Stimulated activated CD8-positive, alpha-beta memory T cell treated with anti-CD3 and anti-CD28 coated beads, Interleukin-2, amount 100 ng/mL, for 1 hour (primary cell): ENCODE measurements around the gene BCKDK.

Experiments
- DNase-seq, 2 donors: peaks; one replicate each; pipeline ENCODE4 v3.0.0-alpha.2; 2020; ENCODE audit warnings: low read depth in 2 of 2

The BCKDK gene

GRCh38 chr16:31080035-31080629 is 28.1 kb upstream of the BCKDK start:
- DNase-seq: no peak

GRCh38 chr16:31080756-31081419 is 27.3 kb upstream of the BCKDK start:
- DNase-seq: no peak

GRCh38 chr16:31081428-31082351 is 26.5 kb upstream of the BCKDK start:
- DNase-seq: no peak

- DNase-seq: no peak
Observed at GRCh38 chr16:31082368-31083045, 25.7 kb upstream of the BCKDK start.

- DNase-seq: no peak
Observed at GRCh38 chr16:31083081-31083480, 25.1 kb upstream of the BCKDK start.

- no peak for DNase-seq
Observed at GRCh38 chr16:31083556-31083955, 24.6 kb upstream of the BCKDK start.

- DNase-seq: no peak
Observed at GRCh38 chr16:31083981-31084380, 24.2 kb upstream of the BCKDK start.

GRCh38 chr16:31084584-31085302 is 23.4 kb upstream of the BCKDK start:
- DNase-seq: no peak

- DNase-seq: no peak
Observed at GRCh38 chr16:31085411-31085810, 22.8 kb upstream of the BCKDK start.

- DNase-seq: no peak
Observed at GRCh38 chr16:31085873-31086628, 22.1 kb upstream of the BCKDK start.

- no peak for DNase-seq
Observed at GRCh38 chr16:31086629-31086906, 21.6 kb upstream of the BCKDK start.

- no peak for DNase-seq
Observed at GRCh38 chr16:31087481-31087880, 20.7 kb upstream of the BCKDK start.

GRCh38 chr16:31087971-31088370 is 20.2 kb upstream of the BCKDK start:
- no peak for DNase-seq

- DNase-seq: no peak
Observed at GRCh38 chr16:31088459-31089183, 19.6 kb upstream of the BCKDK start, which contains the start of gene PRSS53. Gene PRSS53 (minus strand): TSS chr16:31088943. CDS start chr16:31088809, 134 bp downstream.

GRCh38 chr16:31089199-31089598 is 19.0 kb upstream of the BCKDK start:
- DNase-seq: no peak

- DNase-seq: no peak
Observed at GRCh38 chr16:31090540-31090939, 17.6 kb upstream of the BCKDK start.

- DNase-seq: no peak
Observed at GRCh38 chr16:31092330-31092729, 15.9 kb upstream of the BCKDK start.

GRCh38 chr16:31093132-31093703 is 15.0 kb upstream of the BCKDK start:
- DNase-seq: no peak

GRCh38 chr16:31094088-31094423 is 14.1 kb upstream of the BCKDK start:
- no peak for DNase-seq
